ENCODE measurements around the gene EEFSEC. TPM values are rescaled to one million over a fixed set of nuclear protein-coding genes. Genes with fewer than 3 reads are reported as not detected.

Gene EEFSEC
- polyA plus RNA-seq, 1 donor from 2014 or later, result 4.6 TPM

DNA sequence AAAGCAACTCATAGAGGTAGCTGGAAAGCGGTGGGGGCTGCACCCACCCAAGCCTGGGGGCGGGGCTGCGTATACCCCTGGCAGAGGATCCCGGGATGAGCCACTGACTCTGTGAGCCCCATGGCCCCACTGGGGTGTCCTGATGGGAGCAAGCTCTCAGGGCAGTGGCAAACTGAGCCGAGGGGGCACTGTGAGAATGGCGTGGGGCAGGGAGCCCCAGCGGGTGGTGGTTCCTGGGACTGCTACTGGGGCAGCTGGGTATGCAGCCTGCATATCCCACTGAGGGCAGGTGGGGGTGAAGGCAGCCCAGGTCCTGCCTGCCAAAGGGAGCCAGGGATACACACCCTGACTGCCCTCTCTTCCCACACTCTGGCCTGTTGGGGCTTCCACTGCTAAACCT, 254.0 kb downstream of the EEFSEC start:
- no peak overlapping the region for H3K4me3 ChIP-seq (ENCODE audit: low read length)
- no peaks in the 10 kb centered on the region for H3K36me3 ChIP-seq (ENCODE audit: insufficient read depth, low read length)
- no peaks in the 10 kb centered on the region for H3K9me2 ChIP-seq (ENCODE audit: insufficient read depth, low read length)
- no peak overlapping the region for H3K27ac ChIP-seq (ENCODE audit: low read length)
- H3K9me3 ChIP-seq (ENCODE audit: low read length), result no peaks in the 10 kb centered on the region
- H3F3A ChIP-seq (ENCODE audit: insufficient read depth, low read length, poor library complexity, severe bottlenecking), result no peaks in the 10 kb centered on the region
- H3K4me2 ChIP-seq (ENCODE audit: low read length), result no peak overlapping the region
- H4K20me1 ChIP-seq (ENCODE audit: insufficient read depth), result no peaks in the 10 kb centered on the region
- no peak overlapping the region for H3K9ac ChIP-seq (ENCODE audit: low read length)
- H3K27me3 ChIP-seq (ENCODE audit: insufficient read depth, low read depth, low read length), result no peaks in the 10 kb centered on the region
- TF ChIP-seq, protein P1, sequence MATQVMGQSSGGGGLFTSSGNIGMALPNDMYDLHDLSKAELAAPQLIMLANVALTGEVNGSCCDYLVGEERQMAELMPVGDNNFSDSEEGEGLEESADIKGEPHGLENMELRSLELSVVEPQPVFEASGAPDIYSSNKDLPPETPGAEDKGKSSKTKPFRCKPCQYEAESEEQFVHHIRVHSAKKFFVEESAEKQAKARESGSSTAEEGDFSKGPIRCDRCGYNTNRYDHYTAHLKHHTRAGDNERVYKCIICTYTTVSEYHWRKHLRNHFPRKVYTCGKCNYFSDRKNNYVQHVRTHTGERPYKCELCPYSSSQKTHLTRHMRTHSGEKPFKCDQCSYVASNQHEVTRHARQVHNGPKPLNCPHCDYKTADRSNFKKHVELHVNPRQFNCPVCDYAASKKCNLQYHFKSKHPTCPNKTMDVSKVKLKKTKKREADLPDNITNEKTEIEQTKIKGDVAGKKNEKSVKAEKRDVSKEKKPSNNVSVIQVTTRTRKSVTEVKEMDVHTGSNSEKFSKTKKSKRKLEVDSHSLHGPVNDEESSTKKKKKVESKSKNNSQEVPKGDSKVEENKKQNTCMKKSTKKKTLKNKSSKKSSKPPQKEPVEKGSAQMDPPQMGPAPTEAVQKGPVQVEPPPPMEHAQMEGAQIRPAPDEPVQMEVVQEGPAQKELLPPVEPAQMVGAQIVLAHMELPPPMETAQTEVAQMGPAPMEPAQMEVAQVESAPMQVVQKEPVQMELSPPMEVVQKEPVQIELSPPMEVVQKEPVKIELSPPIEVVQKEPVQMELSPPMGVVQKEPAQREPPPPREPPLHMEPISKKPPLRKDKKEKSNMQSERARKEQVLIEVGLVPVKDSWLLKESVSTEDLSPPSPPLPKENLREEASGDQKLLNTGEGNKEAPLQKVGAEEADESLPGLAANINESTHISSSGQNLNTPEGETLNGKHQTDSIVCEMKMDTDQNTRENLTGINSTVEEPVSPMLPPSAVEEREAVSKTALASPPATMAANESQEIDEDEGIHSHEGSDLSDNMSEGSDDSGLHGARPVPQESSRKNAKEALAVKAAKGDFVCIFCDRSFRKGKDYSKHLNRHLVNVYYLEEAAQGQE (IDR thresholded peaks at IDR 0.05; ENCODE audit: borderline replicate concordance), result no peak
- TF ChIP-seq POLR2AphosphoS5 (IDR thresholded peaks at IDR 0.05) (no peak), TAF1 (IDR thresholded peaks at IDR 0.05; ENCODE audit: low read depth) (no peak), RAD21 (conservative IDR thresholded peaks at IDR 0.05) (no peak), EP300 (conservative IDR thresholded peaks at IDR 0.05; ENCODE audit: poor library complexity, severe bottlenecking) (no peak), MXI1 (conservative IDR thresholded peaks at IDR 0.05; ENCODE audit: poor library complexity, severe bottlenecking) (no peak), SMC3 (conservative IDR thresholded peaks at IDR 0.05; ENCODE audit: poor library complexity) (no peak)
- TF ChIP-seq, protein P2, sequence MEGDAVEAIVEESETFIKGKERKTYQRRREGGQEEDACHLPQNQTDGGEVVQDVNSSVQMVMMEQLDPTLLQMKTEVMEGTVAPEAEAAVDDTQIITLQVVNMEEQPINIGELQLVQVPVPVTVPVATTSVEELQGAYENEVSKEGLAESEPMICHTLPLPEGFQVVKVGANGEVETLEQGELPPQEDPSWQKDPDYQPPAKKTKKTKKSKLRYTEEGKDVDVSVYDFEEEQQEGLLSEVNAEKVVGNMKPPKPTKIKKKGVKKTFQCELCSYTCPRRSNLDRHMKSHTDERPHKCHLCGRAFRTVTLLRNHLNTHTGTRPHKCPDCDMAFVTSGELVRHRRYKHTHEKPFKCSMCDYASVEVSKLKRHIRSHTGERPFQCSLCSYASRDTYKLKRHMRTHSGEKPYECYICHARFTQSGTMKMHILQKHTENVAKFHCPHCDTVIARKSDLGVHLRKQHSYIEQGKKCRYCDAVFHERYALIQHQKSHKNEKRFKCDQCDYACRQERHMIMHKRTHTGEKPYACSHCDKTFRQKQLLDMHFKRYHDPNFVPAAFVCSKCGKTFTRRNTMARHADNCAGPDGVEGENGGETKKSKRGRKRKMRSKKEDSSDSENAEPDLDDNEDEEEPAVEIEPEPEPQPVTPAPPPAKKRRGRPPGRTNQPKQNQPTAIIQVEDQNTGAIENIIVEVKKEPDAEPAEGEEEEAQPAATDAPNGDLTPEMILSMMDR (IDR thresholded peaks at IDR 0.05; ENCODE audit: poor library complexity, severe bottlenecking), result no peak
- H2AFZ ChIP-seq (ENCODE audit: low read depth, low read length), result no peak overlapping the region
- no peaks in the 10 kb centered on the region for H3K79me2 ChIP-seq (replicated peaks; ENCODE audit: insufficient read depth, low read length)

DNA sequence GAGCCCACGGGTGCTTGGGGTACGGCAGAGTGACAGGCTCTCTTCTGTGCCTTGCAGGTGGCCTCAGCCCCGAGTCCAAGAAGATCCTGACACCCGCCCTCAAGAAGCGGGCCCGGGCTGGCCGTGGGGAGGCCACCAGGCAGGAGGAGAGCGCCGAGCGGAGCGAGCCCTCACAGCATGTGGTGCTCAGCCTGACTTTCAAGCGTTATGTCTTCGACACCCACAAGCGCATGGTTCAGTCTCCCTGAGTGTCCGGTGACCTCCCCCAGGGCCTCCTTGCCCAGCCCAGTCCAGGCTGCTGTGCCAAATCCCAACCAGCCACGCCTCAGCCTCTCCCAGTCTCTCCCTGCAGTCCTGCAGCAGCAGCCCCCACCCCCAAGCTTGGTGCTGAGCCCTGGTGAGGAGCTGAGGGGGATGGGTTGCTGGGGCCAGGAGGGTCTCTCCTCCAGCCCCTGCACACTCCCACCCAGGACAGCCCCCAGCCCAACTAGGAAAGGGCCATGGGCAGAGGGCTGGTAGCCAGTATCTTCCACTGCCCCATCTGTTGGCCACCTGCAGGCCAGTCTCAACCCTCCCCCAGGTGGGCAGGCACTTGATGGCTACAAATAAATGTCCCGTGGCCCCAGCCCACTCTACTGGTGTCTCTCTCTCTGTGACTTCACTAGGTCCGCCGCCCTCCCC, 254.9 kb downstream of the EEFSEC start:
- no peak overlapping the region for H3K4me3 ChIP-seq (ENCODE audit: low read length)
- H3K27ac ChIP-seq (ENCODE audit: low read length), result no peak overlapping the region
- no peak for TF ChIP-seq SMC3 (conservative IDR thresholded peaks at IDR 0.05; ENCODE audit: poor library complexity)
- TF ChIP-seq EP300 (conservative IDR thresholded peaks at IDR 0.05; ENCODE audit: poor library complexity, severe bottlenecking), result no peak
- TF ChIP-seq MXI1 (conservative IDR thresholded peaks at IDR 0.05; ENCODE audit: poor library complexity, severe bottlenecking), result no peak
- no peak for TF ChIP-seq TAF1 (IDR thresholded peaks at IDR 0.05; ENCODE audit: low read depth)
- no peaks in the 10 kb centered on the region for H3K36me3 ChIP-seq (ENCODE audit: insufficient read depth, low read length)
- H3K9me2 ChIP-seq (ENCODE audit: insufficient read depth, low read length), result no peaks in the 10 kb centered on the region
- H3K9me3 ChIP-seq (ENCODE audit: low read length), result no peaks in the 10 kb centered on the region
- no peaks in the 10 kb centered on the region for H3K79me2 ChIP-seq (replicated peaks; ENCODE audit: insufficient read depth, low read length)
- no peak overlapping the region for H3K9ac ChIP-seq (ENCODE audit: low read length)
- H4K20me1 ChIP-seq (ENCODE audit: insufficient read depth), result no peaks in the 10 kb centered on the region
- H2AFZ ChIP-seq (ENCODE audit: low read depth, low read length), result no peak overlapping the region
- H3K27me3 ChIP-seq (ENCODE audit: insufficient read depth, low read depth, low read length), result no peaks in the 10 kb centered on the region
- H3F3A ChIP-seq (ENCODE audit: insufficient read depth, low read length, poor library complexity, severe bottlenecking), result no peaks in the 10 kb centered on the region
- no peak overlapping the region for H3K4me2 ChIP-seq (ENCODE audit: low read length)

All from neural cell (in vitro differentiated cells).